GM19351 (cell line): Measurements from ENCODE around the gene SV2B.

Source experiments
- ATAC-seq: cut with Tn5 transposase; IDR thresholded peaks from one replicate; pipeline ENCODE4 v1.9.1; 2021; ENCODE audit warnings: mild to moderate bottlenecking, moderate library complexity; ENCODE audit not compliant: unreplicated experiment

The SV2B gene

GRCh38 chr15:91225741-91226140 is 125.7 kb downstream of the SV2B start:
- ATAC-seq: no peak

- ATAC-seq: no peak
These were observed 127.1 kb downstream of the SV2B start for GRCh38 chr15:91227117-91227516.

DNA sequence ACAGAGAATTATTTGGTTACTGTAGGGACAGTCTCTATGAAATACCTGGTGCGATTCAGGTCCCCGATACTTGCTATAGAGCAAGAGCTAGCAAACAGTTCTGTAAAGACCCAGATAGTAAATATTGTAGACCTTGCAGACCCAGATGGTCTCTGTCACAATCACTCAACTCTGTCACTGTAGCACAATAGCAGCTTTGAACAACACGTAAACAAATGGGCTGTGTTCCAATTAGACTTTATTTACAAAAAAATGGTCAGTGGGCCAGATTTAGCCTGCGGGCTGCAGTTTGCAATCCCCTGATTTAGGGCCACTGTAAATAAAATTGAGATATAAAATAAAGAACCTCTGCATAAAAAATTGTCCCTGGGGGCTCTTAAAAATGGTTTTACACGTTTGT is 127.7 kb downstream of the SV2B start:
- no peak for ATAC-seq

GRCh38 chr15:91228383-91228782 is 128.3 kb downstream of the SV2B start:
- ATAC-seq: no peak

- ATAC-seq: no peak
These were observed 128.8 kb downstream of the SV2B start for GRCh38 chr15:91228890-91229289.

DNA sequence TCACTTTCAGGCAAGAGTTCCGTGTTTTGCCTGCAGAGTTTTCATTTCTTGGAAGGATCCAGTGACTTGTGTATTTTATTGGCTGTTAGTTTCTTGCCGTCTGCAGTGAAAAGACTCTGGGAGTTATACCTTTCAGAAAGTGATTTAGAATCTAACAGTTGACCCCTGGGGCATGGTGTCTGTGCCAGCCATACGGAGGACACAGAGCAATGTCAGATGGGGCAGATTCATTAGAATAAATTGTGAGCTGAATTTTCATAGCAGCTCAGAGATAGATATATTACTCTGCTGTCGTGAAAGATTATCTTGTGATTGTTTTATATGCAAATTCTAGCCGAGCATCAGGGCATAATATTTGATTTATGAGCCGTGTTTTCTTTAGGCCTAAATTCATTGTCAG is 131.6 kb downstream of the SV2B start:
- no peak for ATAC-seq

DNA sequence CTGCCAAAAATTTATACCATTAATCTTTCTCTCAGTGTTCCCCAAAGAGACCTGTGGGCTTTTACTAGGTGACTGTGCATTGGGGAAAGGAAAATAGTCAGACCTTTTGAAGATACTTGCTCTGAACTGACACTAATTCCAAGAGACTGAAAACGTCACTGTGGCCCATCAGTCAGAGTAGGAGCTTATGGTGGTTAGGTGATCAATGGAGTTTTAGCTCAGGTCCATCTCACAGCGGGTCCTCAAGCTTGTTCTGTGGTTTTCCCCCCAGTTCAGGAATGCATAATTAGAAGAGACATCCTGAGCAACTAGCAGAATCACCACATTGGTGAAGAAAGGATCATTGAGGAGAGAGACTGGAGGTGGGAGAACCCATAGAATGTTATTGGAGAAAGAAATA is 134.7 kb downstream of the SV2B start:
- ATAC-seq: no peak

DNA sequence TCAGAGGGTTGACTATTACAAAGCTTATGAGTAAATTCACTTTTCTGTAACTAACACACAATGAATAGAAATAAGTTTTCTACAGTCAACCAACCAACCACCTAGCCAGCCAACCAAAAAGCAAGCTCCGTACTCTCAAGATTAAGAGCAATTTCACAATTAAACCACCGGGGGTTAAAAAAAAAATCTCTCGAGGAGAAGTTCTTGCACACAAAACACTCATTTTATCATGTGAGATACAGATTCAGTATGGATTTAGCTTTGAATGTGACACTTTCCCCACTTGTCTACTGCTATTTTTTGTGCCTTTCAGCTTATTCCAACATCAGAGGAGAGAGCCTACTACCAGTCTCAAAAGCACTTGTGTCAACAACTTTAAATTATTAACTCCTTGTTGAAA is 135.3 kb downstream of the SV2B start:
- ATAC-seq: no peak

- ATAC-seq: no peak
These were observed 137.4 kb downstream of the SV2B start for GRCh38 chr15:91237445-91237844.

DNA sequence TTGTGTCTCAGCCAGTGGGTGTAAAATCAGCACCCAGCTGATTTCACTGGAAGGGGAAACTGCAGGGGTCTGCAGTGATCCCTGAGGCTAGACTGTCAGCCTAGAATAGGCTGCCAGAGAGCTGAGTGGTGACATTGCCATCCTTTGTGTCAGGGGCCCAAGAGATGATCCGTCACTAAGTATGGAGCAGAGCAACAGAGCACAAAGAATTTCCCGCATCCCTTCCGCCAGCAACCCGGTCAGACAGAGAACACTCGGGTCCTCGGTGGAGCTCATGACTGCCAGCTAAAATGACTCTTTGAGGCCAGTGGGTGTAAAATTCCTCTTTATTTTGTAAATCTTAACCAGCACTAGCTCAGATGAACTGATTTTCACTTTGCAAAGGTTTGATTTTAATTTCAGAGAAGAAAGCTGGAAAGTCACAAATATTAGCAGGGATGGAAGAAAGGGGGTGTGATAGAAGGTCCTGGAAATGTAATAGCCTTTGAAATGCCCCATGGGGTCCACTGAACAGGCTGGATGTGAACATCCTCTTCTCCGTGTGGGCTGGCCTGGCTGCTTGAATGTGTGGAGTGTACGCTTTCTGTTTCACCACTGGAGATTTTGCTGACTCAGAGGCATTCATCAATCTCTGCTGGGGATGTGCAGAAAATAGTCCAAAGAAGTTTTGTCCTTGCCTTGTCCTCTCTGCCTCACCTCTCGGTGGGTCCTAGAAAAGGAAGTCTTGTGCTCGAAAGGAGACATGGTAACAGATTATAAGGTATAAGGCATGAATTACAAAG is 138.8 kb downstream of the SV2B start:
- no peak for ATAC-seq

- no peak for ATAC-seq
These were observed 143.8 kb downstream of the SV2B start for GRCh38 chr15:91243826-91244225.

DNA sequence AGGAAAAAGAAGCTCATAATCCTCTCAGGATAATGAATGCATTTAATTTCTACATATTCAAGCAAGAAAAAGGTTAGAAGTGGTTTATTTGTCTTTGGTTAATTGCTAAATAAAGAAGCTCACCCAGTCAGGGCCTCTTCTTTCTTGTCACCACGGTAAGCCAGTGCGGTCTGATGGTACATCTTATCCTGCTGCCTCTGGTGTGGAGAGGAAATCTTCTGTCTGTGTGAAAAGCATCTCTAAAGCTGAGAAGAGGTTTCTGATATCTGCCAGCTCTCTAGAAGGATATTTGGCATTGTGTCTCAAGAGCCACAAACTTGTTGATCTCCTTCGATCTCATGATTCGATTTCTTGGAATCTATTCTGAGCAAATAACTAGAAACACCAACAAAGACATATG is 144.9 kb downstream of the SV2B start:
- ATAC-seq: no peak

DNA sequence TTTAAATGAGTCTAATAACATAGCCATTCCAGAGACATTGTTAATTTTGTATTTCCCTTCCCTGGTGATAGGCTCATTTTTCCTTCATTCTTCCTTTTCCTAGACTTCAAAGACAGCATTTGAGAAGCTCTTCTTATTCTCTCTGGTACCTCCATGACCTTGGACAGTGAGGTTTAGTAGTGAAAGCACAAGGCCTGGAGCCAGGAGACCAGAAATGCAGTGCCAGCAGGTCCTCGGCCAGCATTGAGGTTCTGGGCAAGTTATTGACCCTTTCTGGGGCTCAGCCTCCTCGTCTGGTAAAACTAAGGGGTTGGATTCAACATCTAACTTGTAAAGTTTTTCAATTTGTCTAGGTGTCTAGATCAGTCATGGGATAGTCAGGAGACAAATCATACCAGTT is 146.9 kb downstream of the SV2B start:
- no peak for ATAC-seq

DNA sequence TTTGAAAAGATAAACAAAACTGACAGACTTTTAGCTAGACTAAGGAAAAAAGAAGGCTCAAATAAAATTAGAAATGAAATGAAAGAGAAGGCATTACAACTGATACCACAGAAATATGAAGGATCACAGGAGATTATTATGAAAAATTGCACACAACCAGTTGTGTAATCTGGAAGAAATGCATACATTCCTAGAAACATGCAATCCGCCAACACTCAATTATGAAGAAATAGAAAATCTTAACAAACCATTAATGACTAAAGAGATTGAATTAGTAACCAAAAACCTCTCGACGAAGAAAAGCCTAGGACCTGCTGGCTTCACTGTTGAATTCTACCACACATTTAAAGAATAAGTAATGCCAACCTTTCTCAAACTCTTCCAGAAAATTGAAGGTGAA is 149.5 kb downstream of the SV2B start:
- no peak for ATAC-seq

GRCh38 chr15:91252322-91252721 is 152.3 kb downstream of the SV2B start:
- no peak for ATAC-seq

DNA sequence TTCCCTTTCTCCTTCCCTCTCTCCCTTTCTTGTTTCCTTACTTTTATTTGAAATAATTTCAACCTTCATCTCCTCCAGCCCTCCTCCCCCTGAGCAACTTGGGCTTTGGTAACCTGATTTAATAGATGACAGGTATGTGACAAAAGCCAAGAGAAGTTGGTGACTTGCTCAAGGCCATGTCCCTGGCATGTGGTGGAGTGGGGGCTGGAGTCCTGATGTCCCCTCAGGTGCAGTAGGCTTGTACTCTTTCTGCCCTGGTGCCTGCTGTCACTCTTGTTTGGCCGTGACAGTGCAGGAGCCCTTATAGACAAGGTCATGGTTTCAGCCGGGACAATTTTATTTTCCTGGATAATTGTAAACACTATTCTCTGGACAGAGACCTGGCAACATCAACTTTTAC is 152.7 kb downstream of the SV2B start:
- ATAC-seq: no peak

- no peak for ATAC-seq
These were observed 153.5 kb downstream of the SV2B start for GRCh38 chr15:91253605-91254004.

DNA sequence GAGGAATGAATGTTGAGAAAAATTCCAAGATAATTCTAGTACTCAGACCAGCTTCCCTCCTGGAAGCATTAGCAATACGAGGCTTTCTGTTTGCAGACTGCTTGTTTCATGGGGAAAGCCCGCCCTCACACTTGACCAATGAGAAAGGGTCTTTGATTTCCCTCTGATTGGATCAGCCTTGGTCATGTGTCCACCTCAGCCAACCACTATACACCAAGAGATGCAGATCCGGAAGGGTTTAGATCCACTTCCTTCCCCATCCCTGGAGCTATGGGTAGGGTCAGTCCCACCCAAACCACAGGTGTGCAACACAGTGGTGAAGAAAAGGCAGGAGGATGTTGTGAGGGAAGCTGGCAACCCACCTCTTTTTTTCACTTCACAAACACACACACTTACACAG is 154.7 kb downstream of the SV2B start:
- no peak for ATAC-seq

GRCh38 chr15:91255670-91256192 is 155.7 kb downstream of the SV2B start:
- no peak for ATAC-seq

- no peak for ATAC-seq
These were observed 157.8 kb downstream of the SV2B start for GRCh38 chr15:91257746-91258414.

GRCh38 chr15:91258415-91258759 is 158.3 kb downstream of the SV2B start:
- ATAC-seq: no peak

GRCh38 chr15:91259077-91259476 is 159.0 kb downstream of the SV2B start:
- no peak for ATAC-seq

GRCh38 chr15:91261345-91261744 is 161.3 kb downstream of the SV2B start:
- no peak for ATAC-seq
